NOMO-1 treated with dmso at 0.1 percent for 144 hours (cell line): ENCODE results near the gene KPNA3.
"Not testable (repeated sequence)": the region's sequence is repeated elsewhere in the genome, so short reads cannot be mapped to it uniquely, and the experiment has no call there.

Source experiments
- DNase-seq: peaks from one replicate; lab custom pipeline; 2025; ENCODE audit not compliant: unreplicated experiment; lab: John Stamatoyannopoulos, UW

The KPNA3 gene

DNA sequence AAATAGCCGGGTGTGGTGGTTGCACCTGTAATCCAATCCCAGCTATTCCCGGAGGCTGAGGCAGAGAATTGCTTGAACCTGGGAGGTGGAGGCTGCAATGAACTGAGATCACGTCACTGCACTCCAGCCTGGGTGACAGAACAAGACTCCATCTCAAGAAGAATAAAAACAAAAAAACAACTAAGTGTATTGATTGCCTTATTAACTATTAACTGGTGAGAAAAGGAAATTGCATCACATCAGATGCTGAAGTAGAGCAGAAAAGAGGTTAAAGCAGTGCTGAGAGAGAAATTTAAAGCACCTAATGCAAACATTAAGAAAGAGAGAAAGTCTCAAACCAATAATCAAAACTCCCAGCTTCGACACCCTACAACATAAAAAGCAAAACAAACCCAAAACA is 38.3 kb downstream of the KPNA3 start:
- DNase-seq, result no peak

DNA sequence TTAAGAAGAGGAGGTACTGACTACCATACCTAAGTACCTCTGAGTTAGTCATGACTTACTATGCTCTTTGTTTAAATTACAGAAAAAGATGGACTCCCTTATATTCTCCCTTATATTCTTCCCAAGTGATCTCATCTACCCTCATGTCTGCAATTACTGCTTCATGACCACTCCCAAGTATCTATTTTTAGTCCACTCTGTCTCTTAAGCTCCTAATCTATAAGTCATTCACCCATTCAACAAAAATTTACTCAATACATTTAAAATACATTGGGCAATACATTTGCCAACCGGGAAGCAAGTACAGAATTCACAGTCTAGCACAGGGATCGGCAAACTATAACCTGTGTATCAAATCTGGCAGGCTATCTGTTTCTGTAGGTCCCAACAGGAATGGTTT is 42.6 kb downstream of the KPNA3 start:
- no peak for DNase-seq

DNA sequence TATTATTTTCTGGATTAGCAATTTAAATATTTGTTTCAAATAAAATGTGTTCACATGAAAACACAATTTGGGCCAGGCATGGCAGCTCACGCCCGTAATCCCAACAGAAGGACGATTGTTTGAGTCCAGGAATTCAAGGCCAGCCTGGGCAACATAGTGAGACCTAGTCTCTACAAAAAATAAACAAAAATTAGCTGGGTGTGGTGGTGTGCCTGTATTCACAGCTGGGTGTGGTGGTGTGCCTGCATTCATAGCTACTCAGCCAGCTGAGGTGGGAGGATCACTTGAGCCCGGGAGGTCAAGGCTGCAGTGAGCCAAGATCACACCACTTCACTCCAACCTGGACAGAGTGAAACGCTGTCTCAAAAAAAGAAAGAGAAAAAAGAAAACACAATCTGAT is 46.4 kb downstream of the KPNA3 start:
- no peak for DNase-seq

DNA sequence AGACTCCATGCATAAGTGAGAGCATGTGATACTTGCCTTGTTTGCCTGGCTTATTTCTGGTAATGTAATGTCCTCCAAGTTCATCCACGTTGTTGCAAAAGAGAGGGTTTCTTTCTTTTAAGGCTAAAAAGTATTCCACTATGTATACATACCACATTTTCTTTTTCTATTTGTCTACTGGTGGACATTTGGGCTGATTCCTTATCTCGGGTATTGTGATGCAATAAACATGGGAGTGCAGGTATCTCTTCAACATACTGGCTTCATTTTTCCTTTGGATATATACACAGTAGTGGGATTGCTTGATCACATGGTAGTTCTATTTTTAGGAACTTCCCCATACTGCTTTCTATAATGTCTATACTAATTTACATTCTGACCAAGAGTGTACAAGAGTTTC is 51.6 kb downstream of the KPNA3 start:
- no peak for DNase-seq

DNA sequence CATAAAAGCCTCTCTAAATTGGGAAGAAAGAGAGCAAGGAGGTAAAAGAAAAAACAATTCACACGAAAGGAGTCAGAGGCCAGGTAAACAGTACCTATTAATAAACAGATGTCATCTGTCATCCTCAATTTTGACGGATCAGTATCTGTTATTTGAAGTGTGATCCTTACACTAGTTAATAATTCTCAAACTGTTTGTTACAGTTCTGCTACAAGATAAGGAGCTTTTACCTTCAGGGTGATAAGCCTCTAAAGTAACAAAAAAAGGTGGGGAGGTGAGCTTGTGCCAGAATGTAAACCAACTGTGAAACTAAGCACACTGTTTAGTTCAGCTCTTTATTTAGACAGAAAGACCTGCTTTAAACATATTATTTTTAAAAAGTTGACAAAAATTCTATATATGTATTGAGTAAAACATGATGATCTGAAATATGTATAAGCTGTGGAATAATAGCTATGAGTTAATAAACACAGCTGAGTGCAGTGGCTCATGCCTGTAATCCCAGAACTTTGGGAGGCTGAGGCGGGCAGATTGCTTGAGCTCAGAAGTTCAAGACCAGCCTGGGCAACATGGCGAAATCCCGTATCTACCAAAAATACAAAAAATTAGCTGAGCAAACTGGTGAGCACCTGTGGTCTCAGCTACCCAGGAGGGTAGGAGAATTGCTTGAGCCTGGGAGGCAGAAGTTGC is 52.8 kb downstream of the KPNA3 start:
- DNase-seq, result no peak

DNA sequence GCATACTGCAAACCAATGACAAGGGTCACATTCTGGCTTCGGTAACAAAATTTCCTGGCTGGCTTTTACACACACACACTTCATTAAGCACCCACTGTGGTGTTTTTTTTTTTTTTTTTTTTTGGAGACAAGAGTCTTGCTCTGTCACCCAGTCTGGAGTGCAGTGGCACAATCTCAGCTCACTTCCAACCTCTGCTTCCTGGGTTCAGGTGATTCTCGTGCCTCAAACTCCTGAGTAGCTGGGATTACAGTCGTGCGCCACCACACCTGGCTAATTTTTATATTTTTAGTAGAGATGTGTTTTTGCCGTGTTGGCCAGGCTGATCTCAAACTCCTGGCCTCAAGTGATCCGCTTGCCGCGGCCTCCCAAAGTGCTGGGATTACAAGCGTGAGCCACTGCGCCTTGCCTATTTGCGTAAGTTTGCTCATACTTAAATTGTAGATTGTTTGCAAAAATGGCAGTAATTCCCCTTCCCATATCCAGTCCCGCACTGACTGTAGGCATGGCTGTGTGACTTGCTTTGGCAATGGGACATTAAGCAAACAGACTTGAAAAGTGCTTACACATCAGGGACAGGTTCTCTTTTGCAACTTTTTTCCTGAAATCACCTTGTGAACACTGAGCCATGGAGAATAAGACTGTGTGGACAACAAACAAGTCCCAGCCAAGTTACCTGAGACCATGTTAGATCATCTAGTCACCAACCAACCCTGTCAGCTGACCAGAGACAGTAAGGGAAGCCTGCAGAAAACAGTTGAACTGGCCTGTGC is 59.1 kb downstream of the KPNA3 start:
- no peak for DNase-seq

DNA sequence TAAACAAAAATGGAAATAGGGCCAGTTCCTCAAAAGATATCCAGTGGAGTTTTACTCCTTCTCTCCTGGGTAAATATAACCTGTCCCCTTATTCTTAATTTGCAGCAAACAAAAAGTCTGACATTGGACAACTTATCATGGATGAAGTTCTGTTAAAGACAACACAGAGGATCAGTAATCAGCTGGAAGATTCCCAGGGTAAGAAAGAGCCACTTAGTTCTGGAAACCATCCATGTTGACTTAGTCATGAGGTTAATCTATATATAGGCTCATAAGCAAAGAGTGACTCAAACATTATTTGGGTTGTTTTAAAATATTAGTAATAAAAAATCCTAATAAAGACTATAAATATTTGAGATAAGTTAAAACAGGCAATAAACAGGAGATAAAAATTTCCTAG is 60.7 kb downstream of the KPNA3 start:
- no peak for DNase-seq

DNA sequence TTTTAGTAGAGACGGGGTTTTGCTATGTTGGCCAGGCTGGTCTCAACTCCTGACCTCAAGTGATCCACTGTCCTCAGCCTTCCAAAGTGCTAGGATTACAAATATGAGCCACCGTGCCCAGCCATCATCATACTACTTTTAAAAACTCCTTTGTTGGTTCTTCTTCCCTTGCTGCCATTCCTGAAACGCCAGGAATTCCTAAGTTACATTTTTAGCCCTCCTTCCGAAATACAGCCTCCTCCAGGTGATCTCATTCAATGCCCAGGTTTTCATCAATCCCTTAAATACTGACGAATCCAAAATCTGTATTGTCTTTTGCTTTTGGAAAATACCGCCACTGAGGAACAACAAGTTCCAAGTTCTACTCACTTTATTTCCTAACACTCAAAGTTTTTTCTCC is 75.9 kb downstream of the KPNA3 start:
- DNase-seq, result no peak

DNA sequence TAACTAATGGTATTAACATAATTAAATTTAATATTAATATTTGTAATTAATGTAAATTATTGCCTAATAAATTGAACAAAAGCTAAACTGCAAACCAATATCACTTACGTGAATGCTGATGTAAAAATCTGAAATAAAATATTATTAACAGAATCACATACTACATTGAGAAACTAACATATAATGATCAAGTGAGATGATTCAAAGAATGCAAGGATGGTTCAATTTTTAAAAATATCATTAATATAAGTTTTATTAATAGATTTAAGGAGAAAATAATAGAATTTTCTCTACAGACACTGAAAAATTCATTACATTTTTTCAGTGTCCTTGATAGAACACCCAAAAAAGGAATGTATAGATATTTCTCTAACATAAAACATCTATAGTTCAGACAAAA is 77.7 kb downstream of the KPNA3 start:
- DNase-seq, result no peak

DNA sequence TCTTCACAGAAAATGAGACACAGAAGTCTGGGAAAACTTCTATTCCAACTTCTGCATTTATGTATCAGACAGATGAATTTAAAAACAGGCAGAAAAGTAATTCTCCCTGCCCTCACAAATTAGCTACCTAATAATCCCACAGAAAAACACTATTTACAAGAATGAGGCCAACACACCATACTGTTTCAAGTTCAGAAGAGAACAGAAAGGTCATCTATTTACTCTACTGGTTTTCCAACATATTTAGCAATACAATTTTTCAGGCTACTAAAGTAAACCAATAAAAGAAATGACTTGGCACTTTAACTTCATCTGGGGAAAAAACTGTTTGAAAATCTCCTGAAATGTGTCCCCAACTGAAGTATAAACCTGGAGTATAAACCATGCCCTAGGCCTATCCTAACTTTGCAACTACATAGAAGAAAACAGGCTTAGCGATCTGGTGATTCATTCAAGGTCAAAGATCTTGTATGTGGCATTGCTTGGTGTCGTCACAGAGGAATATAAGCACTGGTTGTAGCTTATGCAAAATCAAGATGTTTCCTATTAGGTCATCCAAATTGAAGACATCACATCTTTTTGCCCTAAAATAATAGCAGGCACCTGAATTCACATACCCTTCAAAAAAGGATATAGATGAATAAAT is 81.1 kb downstream of the KPNA3 start:
- DNase-seq, result no peak

DNA sequence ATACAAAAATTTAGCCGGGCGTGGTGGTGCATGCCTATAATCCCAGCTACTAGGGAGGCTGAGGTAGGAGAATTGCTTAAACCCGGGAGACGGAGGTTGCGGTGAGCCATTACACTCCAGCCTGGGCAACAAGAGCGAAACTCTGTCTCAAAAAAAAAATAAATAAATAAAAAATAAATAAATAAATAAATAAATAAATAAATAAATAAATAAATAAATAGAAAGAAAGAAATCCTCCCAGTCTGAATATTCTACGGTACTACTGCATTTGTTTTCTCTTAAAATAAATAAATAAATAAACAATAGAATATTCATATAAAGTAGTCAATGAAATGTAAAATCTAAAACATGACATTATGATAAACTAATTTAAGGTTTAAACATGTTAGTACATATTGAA is 88.2 kb downstream of the KPNA3 start:
- DNase-seq, result not testable (repeated sequence)

DNA sequence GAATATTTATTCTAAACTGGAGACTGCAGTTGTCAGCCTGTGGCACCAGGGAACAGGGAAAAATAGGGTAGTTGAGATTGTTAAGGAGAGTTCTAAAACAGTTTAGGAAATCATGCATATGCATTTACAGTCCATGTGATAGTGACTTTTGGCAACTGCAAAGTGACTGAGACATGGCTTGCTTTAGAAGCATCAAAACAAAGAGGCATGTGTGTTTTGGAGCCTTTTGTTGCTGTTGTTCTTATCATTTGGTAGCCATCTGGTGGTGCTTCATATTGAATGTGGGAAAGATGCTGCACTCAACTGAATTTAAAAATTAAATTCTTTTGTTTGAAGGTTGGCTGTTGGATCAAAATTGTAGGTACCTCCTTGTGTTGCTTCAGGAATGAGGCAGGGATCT is 91.0 kb downstream of the KPNA3 start:
- no peak for DNase-seq

DNA sequence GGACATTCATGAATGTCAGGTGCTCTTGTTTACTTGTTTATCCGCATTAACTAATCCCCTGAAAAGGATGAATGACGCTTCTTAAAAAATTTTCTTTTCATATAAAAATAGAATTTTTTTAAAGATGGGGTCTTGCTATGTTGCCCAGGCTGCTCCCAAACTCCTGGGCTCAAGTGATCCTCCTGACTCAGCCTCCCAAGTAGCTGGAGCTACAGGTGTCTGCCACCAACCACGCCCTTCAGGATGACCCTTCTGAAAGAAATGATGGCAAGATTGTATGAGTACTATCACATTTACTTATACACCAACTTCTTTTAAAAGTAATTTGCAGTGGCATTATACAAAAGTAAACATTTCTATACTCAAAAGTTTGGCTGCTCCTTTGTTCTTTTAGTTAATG is 95.0 kb downstream of the KPNA3 start:
- DNase-seq, result no peak

DNA sequence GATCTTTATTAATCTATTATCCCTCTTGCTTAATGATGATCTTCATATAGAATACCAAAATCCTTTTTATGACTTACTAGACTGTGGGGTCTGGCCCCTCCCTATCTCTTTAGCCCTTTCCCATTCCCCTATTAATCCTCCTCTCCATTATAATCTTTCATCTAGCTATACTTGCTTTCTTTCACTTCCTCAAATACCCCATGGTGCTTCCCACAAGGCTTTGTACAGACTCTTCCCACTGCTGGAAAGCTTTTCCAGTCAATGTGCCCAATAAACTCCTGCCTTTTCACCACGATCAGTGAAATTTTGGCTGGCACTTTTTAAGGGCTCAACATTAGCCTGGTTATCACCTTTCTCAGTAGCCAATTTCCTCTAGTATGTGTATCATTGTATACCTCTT is 98.0 kb downstream of the KPNA3 start:
- no peak for DNase-seq

DNA sequence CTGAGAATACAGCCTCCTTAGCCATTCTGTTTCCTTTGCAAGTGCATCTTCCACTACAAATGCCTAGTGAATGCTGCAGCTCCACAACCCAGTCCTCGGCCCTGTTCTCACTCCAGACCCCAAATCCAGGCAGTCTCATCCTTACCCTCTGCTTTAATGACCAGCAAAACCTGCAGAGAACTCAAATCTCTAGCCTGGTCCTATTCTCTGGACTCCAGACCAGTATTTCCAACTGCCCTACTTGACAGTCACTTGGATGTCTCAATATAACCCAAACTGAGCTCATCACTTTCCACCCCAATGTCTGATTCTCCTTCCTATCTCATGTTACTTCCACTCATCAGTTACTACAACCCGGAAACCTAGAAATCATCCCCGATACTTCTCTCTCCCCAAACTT is 98.6 kb downstream of the KPNA3 start:
- DNase-seq, result no peak

DNA sequence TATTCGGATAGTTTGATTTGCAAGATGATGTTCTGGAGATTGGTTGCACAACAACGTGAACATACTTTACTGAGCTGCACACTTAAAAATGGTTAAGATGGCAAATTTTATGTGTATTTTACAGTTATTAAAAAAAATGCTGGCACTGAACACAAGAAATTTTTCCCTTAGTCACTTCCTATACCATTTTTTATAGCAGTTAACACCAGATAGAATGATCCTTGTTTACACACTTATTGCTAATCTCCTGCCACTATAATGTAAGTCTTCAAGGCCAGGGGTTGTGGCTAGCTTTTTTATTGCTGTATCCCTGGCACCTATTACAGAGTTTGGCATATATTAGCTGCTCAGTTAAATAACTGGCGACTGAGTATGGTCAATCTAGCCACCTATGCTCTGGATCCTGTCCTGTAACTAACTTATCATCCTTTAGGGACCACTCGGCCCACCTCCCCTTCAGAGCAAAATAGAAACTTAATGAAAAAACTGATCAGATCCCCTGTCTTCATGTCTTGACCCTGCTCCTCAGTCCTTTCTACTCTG is 99.2 kb downstream of the KPNA3 start:
- no peak for DNase-seq

DNA sequence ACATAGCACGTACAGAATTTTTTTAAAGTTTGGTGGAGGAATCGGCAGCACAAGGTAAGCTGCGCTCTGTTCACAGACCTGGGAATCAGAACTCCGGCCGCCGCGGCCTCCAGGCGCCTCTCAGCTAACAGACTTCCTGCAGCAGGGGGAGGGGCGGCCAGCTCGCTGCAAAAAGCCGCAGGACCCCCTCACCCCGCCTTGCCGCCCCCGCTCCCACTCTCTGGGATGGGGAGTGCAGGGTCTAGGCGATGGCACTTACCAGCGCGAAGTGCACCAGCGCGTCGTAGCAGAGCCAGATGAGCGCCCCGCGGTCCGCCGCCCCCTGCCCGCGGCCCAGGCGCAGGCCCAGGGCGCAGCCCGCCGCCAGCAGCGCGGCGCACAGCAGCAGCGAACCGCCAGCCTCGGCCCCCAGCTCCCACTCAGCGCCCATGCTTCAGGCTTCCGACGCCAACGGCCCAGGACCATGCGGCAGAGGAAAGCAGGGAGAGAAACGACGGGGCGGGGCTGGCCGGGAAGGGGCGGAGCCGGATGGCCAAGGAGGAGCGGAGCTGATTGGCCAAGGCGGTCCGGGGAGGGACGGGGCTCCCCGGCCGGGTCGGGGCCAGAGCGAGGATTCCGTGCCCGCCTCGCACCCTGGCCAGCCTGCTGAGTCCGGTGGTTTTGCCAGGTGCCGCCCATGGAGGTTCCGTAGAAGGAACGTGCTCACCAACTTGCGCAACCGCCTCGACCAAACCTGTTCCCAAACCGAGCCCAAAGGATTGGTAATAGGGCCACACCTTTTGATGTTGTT is 101.3 kb downstream of the KPNA3 start, which contains the start of gene EBPL:
Gene EBPL (minus strand): TSS at position 492 of the 790 bp plus-strand sequence. CDS start 62 bp downstream, at position 430.
- DNase-seq, result peak; percentile 73

DNA sequence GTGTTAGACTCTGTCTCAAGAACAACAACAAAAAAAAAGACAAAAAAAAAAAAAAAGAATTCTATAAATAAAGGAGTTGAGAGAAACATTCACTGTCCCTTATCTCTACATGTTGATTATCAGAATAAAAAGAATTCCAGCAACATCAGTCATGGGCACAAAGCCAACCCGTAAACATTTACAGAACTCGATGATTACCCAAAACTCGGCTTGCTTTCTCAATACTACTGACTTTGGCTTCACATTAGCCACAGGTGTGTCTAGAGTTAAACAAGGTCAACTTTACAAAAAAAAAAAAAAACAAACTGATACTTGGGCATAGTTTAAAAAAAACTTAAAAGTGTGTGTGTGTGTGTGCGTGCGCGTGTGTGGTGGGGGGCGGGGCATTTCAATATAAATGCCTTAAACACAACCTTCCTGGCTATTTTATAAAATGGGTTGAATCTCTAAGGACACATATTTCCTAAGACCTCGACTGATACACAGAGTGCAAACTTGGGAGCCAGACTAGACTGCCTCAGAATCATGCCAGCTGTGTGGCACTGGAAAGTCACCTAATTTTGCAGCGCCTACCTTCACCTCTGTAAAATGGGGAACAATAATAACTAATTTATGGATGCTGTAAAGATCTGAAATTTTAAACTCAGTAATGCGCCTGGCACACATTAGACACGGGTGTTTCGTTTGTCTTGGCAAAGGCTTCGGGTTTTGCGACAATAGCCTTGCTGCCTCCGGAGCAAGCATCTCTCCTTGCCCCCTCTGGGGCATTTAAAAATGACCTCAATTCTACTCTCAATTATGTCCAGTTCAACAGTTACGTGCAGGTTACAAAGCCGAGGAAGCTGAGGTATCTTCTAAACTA is 102.1 kb downstream of the KPNA3 start:
- DNase-seq, result no peak

DNA sequence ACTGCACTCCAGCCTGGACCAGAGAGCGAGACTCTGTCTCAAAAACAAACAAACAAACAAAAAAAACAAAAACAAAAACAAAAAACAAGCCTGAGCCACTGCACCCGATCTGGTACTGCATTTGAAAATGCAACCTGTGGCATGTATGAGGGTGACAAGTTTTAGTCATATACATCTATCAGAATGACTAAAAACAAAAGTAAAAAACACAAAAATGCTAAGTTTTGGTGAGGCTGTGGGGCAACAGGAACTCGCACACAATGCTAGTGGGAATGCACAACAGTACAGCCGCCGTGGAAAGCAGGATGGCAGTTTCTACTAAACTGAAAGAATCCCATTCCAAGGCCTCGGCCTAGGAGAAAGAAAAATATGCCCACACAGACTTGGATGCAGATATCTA is 109.0 kb downstream of the KPNA3 start:
- no peak for DNase-seq

DNA sequence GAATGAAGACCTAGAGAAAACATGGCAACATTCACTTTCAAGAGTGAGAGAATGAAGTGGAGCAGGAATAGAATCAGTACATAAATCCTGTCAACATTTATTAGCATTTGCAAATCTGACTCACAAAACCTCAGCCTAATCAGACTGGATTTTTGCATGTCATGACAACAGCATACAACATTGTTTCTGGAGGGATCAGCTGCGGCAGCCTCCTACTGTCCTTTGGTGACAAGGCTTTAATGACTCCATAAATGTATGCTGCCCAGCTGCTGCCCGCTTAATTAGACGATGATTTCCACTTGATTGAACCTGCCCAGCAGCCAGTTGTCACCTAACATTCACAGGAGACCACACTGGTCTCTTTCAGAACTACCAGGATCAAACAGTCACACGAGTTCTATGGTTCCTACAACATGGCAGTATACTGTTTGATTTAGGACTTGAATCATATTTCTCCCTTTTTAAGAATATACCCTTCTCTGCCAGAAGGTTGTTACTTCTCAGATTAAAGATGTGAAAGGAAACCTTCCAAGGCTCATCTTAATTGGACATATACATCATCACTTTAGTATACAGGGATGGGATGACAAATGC is 110.5 kb downstream of the KPNA3 start:
- DNase-seq, result no peak
